ENCODE measurements around the gene ISM1. TPM values are rescaled to one million over a fixed set of nuclear protein-coding genes. Genes with fewer than 3 reads are reported as not detected.

Gene ISM1
- polyA plus RNA-seq, 2 donors: 1.5 to 2.2 TPM

DNA sequence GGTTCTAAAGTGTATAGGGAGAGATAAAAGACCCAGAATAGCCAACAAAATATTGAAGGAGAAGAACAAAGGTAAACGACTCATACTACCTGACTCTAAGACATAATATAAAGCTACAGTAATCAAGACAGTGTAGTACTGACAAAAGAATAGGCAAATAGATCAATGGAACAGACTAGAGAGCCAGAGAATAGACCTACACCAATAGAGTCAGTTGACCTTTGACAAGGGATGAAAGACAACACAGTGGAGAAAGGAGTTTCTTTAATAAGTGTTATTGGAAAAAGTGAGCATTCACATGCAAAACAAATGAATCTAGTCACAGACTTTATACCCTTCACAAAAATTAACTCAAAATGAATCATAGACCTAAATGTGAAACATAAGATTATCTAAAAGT is 96.4 kb downstream of the ISM1 start:
- Histone ChIP-seq H3K4me1 (ENCODE audit: control insufficient read depth in 2 of 2, insufficient read depth in 2 of 2, low read length in 1 of 2) (no peaks in the 10 kb centered on the region), H3K27ac (ENCODE audit: low read depth in 2 of 2, low read length in 1 of 2) (no peak overlapping the region), H3K27me3 (ENCODE audit: control insufficient read depth in 1 of 2, insufficient read depth in 2 of 2, low read length in 2 of 2) (no peaks in the 10 kb centered on the region), H3K4me3 (ENCODE audit: low read depth in 1 of 2, low read length in 2 of 2) (no peak overlapping the region), H3K9me3 (ENCODE audit: control insufficient read depth in 2 of 2, insufficient read depth in 1 of 2, low read depth in 1 of 2, low read length in 1 of 2) (no peaks in the 10 kb centered on the region), H3K36me3 (ENCODE audit: control insufficient read depth in 2 of 2, insufficient read depth in 2 of 2, low read length in 1 of 2) (no peaks in the 10 kb centered on the region)
- WGBS, 2 donors: 84 to 91% methylated on average over 1 of the region's 1 CpG

DNA sequence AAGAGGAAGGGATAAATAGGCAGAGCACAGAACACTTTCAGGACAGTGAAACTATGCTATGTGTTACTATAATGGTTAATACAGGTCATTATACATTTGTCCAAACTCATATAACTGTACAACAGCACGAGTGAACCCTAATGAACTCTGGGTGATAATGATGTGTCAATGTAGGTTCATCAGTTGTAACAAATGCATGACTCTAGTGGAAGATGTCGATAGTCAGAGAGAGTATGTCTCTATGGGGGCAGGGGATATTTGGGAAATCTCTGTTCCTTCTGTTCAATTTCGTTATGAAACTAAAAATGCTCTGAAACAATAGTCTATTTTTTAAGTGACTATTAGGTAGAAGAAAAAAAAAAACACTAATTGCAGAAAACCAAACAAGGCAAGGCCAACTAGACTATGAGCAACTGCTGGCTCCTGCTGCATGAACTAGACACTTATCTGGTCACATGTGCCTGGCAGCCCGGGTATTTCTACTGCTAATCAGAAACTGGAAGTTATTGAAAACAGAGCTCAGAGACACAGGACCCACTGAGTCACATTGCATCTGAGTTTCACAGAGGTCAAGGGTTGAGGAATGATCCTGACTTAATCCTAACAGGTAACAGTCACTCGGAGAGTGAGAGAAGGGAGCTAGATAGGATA is 97.9 kb downstream of the ISM1 start:
- no peaks in the 10 kb centered on the region for H3K36me3 ChIP-seq (ENCODE audit: control insufficient read depth in 2 of 2, insufficient read depth in 2 of 2, low read length in 1 of 2)
- WGBS, 2 donors: 81 to 82% methylated on average over 5 of the region's 5 CpGs
- no peaks in the 10 kb centered on the region for H3K9me3 ChIP-seq (ENCODE audit: control insufficient read depth in 2 of 2, insufficient read depth in 1 of 2, low read depth in 1 of 2, low read length in 1 of 2)
- no peaks in the 10 kb centered on the region for H3K4me1 ChIP-seq (ENCODE audit: control insufficient read depth in 2 of 2, insufficient read depth in 2 of 2, low read length in 1 of 2)
- no peak overlapping the region for H3K4me3 ChIP-seq (ENCODE audit: low read depth in 1 of 2, low read length in 2 of 2)
- H3K27me3 ChIP-seq (ENCODE audit: control insufficient read depth in 1 of 2, insufficient read depth in 2 of 2, low read length in 2 of 2): no peaks in the 10 kb centered on the region
- no peak overlapping the region for H3K27ac ChIP-seq (ENCODE audit: low read depth in 2 of 2, low read length in 1 of 2)

DNA sequence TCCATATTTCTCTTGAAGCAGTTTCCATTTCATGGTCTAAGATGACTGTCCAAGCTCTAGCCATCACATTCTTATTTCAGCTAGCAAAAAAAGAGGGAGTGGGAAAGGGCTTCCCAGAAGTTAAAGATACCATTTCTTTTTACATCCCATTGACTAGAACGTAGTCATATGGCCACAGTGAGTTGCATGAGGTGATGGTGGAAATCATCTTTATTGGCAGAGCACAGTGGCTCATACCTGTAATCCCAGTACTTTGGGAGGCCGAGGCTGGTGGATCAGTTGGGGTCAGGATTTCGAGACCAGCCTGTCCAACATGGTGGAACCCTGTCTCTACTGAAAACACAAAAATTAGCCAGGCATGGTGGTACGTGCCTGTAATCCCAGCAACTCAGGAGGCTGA is 99.6 kb downstream of the ISM1 start:
- Histone ChIP-seq H3K36me3 (ENCODE audit: control insufficient read depth in 2 of 2, insufficient read depth in 2 of 2, low read length in 1 of 2) (no peaks in the 10 kb centered on the region), H3K27me3 (ENCODE audit: control insufficient read depth in 1 of 2, insufficient read depth in 2 of 2, low read length in 2 of 2) (no peaks in the 10 kb centered on the region), H3K9me3 (ENCODE audit: control insufficient read depth in 2 of 2, insufficient read depth in 1 of 2, low read depth in 1 of 2, low read length in 1 of 2) (no peaks in the 10 kb centered on the region), H3K27ac (ENCODE audit: low read depth in 2 of 2, low read length in 1 of 2) (no peak overlapping the region), H3K4me3 (ENCODE audit: low read depth in 1 of 2, low read length in 2 of 2) (no peak overlapping the region), H3K4me1 (ENCODE audit: control insufficient read depth in 2 of 2, insufficient read depth in 2 of 2, low read length in 1 of 2) (no peaks in the 10 kb centered on the region)
- 88 to 91% methylated on average over 4 of the region's 4 CpGs for WGBS, 2 donors

DNA sequence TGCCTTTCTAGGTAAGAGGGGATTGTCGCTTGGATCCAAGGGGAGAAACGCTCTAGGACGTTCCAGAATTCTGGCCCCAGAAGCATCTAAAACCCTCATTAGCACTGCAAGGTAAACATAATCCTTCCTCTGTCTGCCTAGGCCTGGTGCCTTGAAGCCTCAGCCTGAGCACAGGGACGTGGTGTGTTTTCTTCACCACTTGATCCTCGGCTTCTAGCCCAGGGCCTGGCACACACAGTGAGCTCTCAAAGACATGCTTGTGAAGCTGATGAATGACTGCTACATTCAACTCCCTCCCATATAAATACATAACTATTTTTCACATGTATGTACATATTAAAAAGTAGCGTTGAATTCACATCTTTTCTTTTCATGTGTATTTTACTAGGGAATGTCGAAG is 100.3 kb downstream of the ISM1 start:
- Histone ChIP-seq H3K4me1 (ENCODE audit: control insufficient read depth in 2 of 2, insufficient read depth in 2 of 2, low read length in 1 of 2) (no peaks in the 10 kb centered on the region), H3K36me3 (ENCODE audit: control insufficient read depth in 2 of 2, insufficient read depth in 2 of 2, low read length in 1 of 2) (no peaks in the 10 kb centered on the region), H3K27me3 (ENCODE audit: control insufficient read depth in 1 of 2, insufficient read depth in 2 of 2, low read length in 2 of 2) (no peaks in the 10 kb centered on the region), H3K4me3 (ENCODE audit: low read depth in 1 of 2, low read length in 2 of 2) (no peak overlapping the region), H3K27ac (ENCODE audit: low read depth in 2 of 2, low read length in 1 of 2) (no peak overlapping the region), H3K9me3 (ENCODE audit: control insufficient read depth in 2 of 2, insufficient read depth in 1 of 2, low read depth in 1 of 2, low read length in 1 of 2) (no peaks in the 10 kb centered on the region)
- 80 to 81% methylated on average over 7 of the region's 7 CpGs for WGBS, 2 donors

DNA sequence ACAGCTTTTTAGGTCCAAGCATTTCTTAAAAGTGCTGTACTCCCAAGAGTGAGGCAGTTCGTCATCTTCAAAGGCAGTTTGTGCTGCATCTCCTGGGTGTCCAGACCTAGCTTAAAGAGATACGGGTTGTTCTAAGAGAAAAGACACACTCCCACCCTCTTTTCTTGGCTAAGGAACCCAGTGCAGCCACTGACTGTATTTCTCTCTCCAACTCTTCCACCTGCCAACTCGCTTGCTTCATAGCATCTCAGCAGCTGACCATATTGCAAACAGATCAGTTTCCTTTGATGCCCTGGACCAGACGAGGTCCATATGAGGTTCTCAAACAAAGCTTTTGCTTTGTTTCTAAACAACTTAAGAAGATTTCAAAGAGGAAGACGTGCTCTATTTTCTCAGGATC is 101.1 kb downstream of the ISM1 start:
- WGBS, 2 donors: 64 to 73% methylated on average over 5 of the region's 5 CpGs
- no peaks in the 10 kb centered on the region for H3K9me3 ChIP-seq (ENCODE audit: control insufficient read depth in 2 of 2, insufficient read depth in 1 of 2, low read depth in 1 of 2, low read length in 1 of 2)
- H3K4me3 ChIP-seq (ENCODE audit: low read depth in 1 of 2, low read length in 2 of 2): no peak overlapping the region
- no peaks in the 10 kb centered on the region for H3K4me1 ChIP-seq (ENCODE audit: control insufficient read depth in 2 of 2, insufficient read depth in 2 of 2, low read length in 1 of 2)
- H3K36me3 ChIP-seq (ENCODE audit: control insufficient read depth in 2 of 2, insufficient read depth in 2 of 2, low read length in 1 of 2): no peaks in the 10 kb centered on the region
- no peak overlapping the region for H3K27ac ChIP-seq (ENCODE audit: low read depth in 2 of 2, low read length in 1 of 2)
- H3K27me3 ChIP-seq (ENCODE audit: control insufficient read depth in 1 of 2, insufficient read depth in 2 of 2, low read length in 2 of 2): no peaks in the 10 kb centered on the region

DNA sequence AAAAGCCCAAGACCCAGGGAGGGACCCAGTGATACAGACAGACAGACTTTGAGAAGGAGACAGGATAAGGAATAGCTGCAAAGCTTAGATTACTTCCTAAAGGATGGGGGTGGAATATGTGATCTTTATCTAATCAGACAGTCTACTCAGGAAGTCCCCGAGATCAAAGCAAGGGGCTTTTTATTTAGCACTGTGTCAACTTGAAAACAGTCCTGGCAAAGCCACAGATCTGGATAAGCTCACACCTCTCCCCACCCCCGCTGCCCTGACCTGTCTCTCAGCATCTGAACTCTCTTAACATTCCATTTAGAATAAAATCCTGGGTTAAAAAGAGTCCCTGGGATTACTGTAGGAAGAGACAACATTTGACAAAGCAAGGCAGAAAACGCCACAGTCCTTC is 101.5 kb downstream of the ISM1 start:
- Histone ChIP-seq H3K27me3 (ENCODE audit: control insufficient read depth in 1 of 2, insufficient read depth in 2 of 2, low read length in 2 of 2) (no peaks in the 10 kb centered on the region), H3K27ac (ENCODE audit: low read depth in 2 of 2, low read length in 1 of 2) (no peak overlapping the region), H3K4me3 (ENCODE audit: low read depth in 1 of 2, low read length in 2 of 2) (no peak overlapping the region), H3K9me3 (ENCODE audit: control insufficient read depth in 2 of 2, insufficient read depth in 1 of 2, low read depth in 1 of 2, low read length in 1 of 2) (no peaks in the 10 kb centered on the region), H3K36me3 (ENCODE audit: control insufficient read depth in 2 of 2, insufficient read depth in 2 of 2, low read length in 1 of 2) (no peaks in the 10 kb centered on the region), H3K4me1 (ENCODE audit: control insufficient read depth in 2 of 2, insufficient read depth in 2 of 2, low read length in 1 of 2) (no peaks in the 10 kb centered on the region)
- 39 to 48% methylated on average over 3 of the region's 3 CpGs for WGBS, 2 donors

DNA sequence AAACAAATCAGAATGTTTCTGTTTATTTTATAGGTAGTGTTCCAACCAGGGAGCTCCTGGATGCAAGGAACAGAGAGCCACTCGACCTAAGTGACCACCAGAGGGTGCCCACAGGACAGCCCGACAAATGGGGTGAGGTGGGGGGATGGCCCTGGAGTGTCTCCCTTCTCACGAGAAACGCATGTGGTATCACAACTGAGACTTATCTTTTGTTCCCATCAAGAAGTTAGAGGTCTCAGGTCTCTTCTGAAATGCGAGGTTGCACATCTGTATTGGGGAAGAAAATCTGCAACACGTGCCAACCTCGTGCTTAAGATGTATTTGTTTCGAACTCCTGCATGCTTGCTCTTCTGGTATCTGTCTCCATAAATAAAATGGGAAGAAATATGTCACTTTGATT is 104.0 kb downstream of the ISM1 start:
- Histone ChIP-seq H3K27me3 (ENCODE audit: control insufficient read depth in 1 of 2, insufficient read depth in 2 of 2, low read length in 2 of 2) (no peaks in the 10 kb centered on the region), H3K4me1 (ENCODE audit: control insufficient read depth in 2 of 2, insufficient read depth in 2 of 2, low read length in 1 of 2) (no peaks in the 10 kb centered on the region), H3K27ac (ENCODE audit: low read depth in 2 of 2, low read length in 1 of 2) (no peak overlapping the region), H3K9me3 (ENCODE audit: control insufficient read depth in 2 of 2, insufficient read depth in 1 of 2, low read depth in 1 of 2, low read length in 1 of 2) (no peaks in the 10 kb centered on the region), H3K36me3 (ENCODE audit: control insufficient read depth in 2 of 2, insufficient read depth in 2 of 2, low read length in 1 of 2) (no peaks in the 10 kb centered on the region), H3K4me3 (ENCODE audit: low read depth in 1 of 2, low read length in 2 of 2) (no peak overlapping the region)
- 45 to 52% methylated on average over 8 of the region's 8 CpGs for WGBS, 2 donors

DNA sequence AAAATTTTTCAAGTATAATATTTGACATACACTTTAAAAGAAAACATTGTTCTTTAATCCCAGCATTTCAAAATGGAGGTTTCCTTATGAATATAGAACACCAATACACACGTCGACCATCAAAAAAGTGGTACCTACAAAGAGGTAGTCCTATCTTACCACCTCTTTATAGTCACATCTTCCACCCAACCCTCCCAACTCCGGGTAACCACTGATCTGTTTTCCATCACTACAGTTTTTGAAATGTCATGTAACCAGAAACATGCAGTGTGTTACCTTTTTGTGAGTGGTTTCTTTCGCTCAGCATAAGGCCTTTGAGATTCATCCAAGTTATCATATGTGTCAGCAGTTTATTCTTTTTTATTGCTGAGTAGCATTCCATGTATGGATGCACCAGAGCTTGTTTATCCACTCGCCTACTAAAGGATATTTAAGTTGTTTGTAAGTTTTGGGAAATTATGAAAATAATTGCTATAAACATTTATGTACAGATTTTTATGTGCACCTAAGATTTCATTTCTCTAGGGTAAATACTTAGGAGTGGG is 104.8 kb downstream of the ISM1 start:
- no peaks in the 10 kb centered on the region for H3K9me3 ChIP-seq (ENCODE audit: control insufficient read depth in 2 of 2, insufficient read depth in 1 of 2, low read depth in 1 of 2, low read length in 1 of 2)
- H3K4me3 ChIP-seq (ENCODE audit: low read depth in 1 of 2, low read length in 2 of 2): no peak overlapping the region
- no peaks in the 10 kb centered on the region for H3K4me1 ChIP-seq (ENCODE audit: control insufficient read depth in 2 of 2, insufficient read depth in 2 of 2, low read length in 1 of 2)
- H3K36me3 ChIP-seq (ENCODE audit: control insufficient read depth in 2 of 2, insufficient read depth in 2 of 2, low read length in 1 of 2): no peaks in the 10 kb centered on the region
- WGBS, 2 donors: 86 to 90% methylated on average over 5 of the region's 5 CpGs
- no peaks in the 10 kb centered on the region for H3K27me3 ChIP-seq (ENCODE audit: control insufficient read depth in 1 of 2, insufficient read depth in 2 of 2, low read length in 2 of 2)
- H3K27ac ChIP-seq (ENCODE audit: low read depth in 2 of 2, low read length in 1 of 2): no peak overlapping the region

DNA sequence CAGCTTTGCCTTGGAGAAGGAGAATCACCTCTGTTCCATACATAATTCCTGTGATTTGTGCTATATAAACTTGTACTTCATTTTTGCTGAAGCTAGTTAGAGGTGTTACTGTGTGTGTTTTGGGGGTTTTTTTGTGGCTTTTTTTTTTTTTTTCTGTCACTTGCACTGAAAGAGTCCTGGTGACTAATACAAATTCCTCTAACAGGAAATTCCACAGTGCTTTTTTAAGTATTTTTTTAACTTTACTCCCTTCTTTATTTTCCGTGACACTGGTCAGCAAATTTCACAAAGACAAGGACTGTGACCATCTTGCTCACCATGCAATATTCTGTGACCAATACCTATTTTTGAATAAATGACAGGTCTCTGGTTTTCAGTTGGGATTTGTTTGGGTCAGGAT is 110.5 kb downstream of the ISM1 start:
- 69 to 83% methylated on average over 1 of the region's 1 CpG for WGBS, 2 donors
- H3K36me3 ChIP-seq (ENCODE audit: control insufficient read depth in 2 of 2, insufficient read depth in 2 of 2, low read length in 1 of 2): no peaks in the 10 kb centered on the region
- H3K4me1 ChIP-seq (ENCODE audit: control insufficient read depth in 2 of 2, insufficient read depth in 2 of 2, low read length in 1 of 2): no peaks in the 10 kb centered on the region
- H3K4me3 ChIP-seq (ENCODE audit: low read depth in 1 of 2, low read length in 2 of 2): no peak overlapping the region
- H3K27ac ChIP-seq (ENCODE audit: low read depth in 2 of 2, low read length in 1 of 2): no peak overlapping the region
- H3K9me3 ChIP-seq (ENCODE audit: control insufficient read depth in 2 of 2, insufficient read depth in 1 of 2, low read depth in 1 of 2, low read length in 1 of 2): no peaks in the 10 kb centered on the region
- no peaks in the 10 kb centered on the region for H3K27me3 ChIP-seq (ENCODE audit: control insufficient read depth in 1 of 2, insufficient read depth in 2 of 2, low read length in 2 of 2)

DNA sequence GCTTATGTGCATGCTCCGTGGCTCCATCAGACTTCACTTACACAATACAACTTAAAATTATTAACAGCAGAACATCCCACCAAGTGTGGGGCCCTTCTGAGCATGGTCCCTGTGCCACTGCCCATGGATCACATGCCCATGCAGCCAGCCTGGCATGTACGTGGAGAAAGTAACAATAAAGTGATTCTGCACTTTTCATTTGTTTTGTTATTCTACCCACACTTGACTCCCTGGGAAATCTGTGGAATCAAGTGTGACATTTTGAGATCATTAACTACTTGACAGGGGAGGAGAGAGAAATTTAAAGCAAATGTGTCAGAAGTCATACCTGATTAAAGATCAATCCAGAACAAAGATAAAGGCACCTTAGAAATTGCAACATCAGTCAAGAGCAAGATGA is 112.0 kb downstream of the ISM1 start:
- H3K27me3 ChIP-seq (ENCODE audit: control insufficient read depth in 1 of 2, insufficient read depth in 2 of 2, low read length in 2 of 2): no peaks in the 10 kb centered on the region
- no peak overlapping the region for H3K27ac ChIP-seq (ENCODE audit: low read depth in 2 of 2, low read length in 1 of 2)
- no peaks in the 10 kb centered on the region for H3K4me1 ChIP-seq (ENCODE audit: control insufficient read depth in 2 of 2, insufficient read depth in 2 of 2, low read length in 1 of 2)
- H3K4me3 ChIP-seq (ENCODE audit: low read depth in 1 of 2, low read length in 2 of 2): no peak overlapping the region
- WGBS, 2 donors: 58 to 88% methylated on average over 2 of the region's 2 CpGs
- H3K9me3 ChIP-seq (ENCODE audit: control insufficient read depth in 2 of 2, insufficient read depth in 1 of 2, low read depth in 1 of 2, low read length in 1 of 2): no peaks in the 10 kb centered on the region
- no peaks in the 10 kb centered on the region for H3K36me3 ChIP-seq (ENCODE audit: control insufficient read depth in 2 of 2, insufficient read depth in 2 of 2, low read length in 1 of 2)
